HG03097 (cell line): Measurements from ENCODE around the gene CLEC2L.

Source experiments
- ATAC-seq: cut with Tn5 transposase; IDR thresholded peaks from one replicate; pipeline ENCODE4 v1.9.1; 2021; ENCODE audit not compliant: unreplicated experiment, low FRiP score

Gene CLEC2L

DNA sequence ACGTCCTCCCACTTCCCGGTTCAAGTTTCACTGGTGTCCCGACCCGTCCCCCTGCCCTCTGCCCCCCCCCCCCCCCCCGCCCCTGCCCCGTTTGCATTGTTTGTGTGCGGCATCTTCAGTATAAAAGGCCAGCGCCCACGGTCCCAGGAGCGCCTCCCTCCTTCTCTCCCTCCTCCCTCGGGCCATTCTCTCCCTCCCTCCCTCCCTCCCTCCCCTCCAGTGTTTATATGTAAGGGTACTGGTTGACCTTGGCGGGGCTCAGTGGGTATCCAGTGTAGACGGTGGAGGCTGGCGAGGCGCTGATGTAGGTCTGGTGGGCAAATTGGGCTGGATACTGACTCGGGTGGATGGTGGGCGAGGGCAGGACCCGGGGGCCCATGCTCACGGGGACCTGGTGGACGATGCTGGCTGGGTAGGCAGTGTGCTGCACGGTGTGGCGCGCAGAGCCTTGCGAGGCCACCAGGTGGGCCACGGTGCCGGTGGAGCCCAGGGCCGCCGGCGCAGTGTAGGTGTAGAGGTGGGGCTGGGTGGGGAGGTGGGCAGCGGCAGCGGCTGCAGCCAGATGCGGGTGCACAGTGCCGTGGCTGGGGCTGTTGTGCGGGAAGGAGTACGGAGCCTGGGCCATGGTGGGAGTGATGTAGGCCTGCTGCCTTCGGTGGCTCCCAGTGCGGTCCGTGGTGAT is 49.4 kb downstream of the CLEC2L start:
- ATAC-seq, result no peak

DNA sequence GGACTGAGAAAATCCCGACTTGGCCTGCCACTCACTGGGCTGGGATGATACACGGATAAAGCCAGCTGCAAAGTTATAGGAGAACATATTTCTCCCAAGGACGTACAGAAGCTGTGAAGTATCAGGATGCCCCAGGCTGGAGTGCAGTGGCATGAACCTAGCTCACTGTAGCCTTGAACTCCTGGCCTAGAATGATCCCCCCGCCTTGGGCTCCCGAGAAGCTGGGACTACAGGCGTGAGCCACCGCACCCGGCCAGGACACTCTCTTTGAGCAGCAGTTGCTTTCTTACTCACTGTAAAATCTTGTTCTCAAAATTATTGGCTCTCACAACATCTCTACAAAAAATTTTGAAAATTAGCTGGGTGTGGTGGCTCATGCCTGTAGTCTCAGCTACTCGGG is 50.4 kb downstream of the CLEC2L start:
- no peak for ATAC-seq

GRCh38 chr7:139574618-139575337 is 51.3 kb downstream of the CLEC2L start:
- ATAC-seq, result no peak

DNA sequence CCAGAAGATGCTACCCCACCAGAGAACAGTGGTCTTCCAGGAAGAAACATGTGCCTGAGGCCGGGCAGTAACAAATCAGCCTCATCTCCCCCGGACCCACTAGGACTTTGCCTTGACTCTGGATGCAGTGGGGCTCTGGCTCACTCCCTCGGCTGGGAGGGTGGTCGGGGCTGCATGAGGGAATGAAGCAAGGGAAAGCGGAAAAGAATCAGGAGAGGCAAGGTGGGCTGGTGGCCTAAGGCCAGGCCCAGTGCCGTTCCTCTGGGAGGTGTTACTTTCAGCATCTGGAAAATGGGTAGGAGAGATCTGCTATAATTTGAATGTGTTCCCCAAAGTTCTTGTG is 51.8 kb downstream of the CLEC2L start:
- no peak for ATAC-seq

DNA sequence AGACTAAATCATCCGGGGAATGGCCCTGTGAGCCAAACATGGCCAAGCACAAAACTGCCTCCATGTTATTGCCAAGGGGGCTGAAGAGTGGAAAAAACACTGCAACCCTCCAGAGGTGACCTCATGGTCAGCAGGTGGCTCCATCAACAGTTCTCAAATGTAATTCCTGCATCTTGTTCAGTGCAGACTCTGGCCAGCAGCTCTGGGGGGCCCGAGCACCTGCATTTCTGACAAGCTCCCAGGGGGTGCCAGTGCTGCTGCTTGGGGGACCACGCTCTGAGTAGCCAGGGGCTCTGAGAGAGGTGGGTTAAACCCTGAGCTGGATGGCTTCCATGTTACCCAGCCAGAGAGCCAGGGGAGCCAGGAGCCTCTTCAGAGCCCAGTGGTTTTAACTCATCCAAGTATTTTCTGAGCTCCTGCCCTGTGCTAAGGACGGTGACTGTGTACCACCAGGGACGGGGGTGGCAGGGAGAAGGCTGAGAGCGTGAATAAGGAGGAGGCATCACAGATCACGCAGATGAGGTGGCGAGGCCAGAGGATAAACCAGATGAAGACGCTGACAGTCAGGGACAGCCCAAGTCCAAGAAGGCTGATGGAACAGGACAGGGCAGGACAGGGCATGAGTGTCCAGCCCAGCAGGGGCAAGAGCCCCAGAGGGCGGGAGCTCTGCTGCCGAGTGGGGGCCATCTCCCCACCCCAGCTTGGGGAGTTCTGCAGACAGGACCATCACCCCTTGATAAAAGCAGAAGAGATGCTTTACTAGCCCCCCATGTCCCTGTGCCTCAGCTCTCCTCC is 52.9 kb downstream of the CLEC2L start:
- no peak for ATAC-seq

- ATAC-seq, result no peak
Measured at GRCh38 chr7:139580435-139580834, 57.0 kb downstream of the CLEC2L start.

GRCh38 chr7:139582130-139582650 is 58.7 kb downstream of the CLEC2L start:
- no peak for ATAC-seq

DNA sequence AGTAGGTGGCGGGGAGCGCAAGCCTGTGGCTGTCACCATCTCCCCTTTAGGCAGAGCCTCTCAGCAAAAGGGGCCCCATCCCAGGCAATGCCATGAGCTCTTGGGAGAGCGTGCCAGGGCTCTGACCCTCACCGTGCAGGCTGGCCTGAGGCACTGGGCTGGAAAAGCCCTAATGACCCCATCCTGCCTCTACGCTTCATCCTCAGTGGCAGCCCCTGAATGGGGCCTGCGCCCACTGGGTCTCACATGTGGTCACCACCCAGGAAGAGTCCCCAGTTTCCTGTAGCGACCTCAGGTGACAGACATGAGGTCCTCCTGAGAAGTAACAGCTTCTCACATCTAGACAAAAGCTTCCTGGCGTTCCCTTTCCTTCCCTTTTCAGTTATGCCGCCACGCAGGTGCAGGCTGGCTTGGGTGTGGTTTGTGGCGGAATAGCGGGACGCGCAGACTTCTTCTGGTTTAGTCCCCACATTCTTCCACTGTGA is 59.2 kb downstream of the CLEC2L start:
- ATAC-seq, result no peak

GRCh38 chr7:139583826-139584553 is 60.5 kb downstream of the CLEC2L start:
- no peak for ATAC-seq

DNA sequence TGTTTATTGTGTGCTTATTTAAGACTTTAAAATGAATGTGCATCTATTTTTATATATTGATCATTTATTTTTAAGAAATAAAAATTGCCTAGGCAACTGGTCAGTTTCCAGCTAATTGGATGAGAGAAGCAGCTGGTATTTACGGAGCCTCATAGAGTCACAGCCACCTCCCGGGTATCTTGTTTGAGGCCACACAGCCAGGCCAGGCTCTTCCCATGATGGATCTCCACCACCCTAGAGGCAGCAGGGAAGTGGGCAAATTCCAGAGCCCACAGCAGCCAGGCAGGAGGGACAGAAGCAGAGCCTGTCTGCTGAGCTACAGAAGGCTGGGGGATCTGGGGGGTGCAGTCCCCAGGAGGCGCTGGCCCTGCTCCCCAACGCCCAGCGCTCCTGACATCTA is 61.6 kb downstream of the CLEC2L start:
- no peak for ATAC-seq

DNA sequence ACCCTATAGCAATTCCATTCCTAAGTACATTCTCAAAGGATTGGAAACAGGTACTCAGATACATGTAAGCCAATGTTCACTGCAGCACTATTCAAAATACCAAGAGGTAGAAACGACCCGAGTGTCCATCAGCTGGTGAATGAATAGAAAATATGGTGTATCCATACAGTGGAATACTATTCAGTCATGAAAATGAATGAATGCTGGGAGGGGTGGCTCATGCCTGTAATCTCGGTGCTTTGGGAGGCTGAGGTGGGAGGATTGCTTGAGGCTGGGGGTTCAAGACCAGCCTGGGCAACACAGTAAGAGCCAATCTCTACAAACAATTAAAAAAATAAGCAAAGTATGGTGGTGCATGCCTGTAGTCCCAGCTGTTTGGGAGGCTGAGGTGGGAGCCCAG is 62.8 kb downstream of the CLEC2L start:
- no peak for ATAC-seq

GRCh38 chr7:139587535-139587934 is 64.0 kb downstream of the CLEC2L start:
- ATAC-seq, result no peak

- ATAC-seq, result no peak
Measured at GRCh38 chr7:139588632-139589031, 65.1 kb downstream of the CLEC2L start.

GRCh38 chr7:139589474-139589873 is 66.0 kb downstream of the CLEC2L start:
- no peak for ATAC-seq

DNA sequence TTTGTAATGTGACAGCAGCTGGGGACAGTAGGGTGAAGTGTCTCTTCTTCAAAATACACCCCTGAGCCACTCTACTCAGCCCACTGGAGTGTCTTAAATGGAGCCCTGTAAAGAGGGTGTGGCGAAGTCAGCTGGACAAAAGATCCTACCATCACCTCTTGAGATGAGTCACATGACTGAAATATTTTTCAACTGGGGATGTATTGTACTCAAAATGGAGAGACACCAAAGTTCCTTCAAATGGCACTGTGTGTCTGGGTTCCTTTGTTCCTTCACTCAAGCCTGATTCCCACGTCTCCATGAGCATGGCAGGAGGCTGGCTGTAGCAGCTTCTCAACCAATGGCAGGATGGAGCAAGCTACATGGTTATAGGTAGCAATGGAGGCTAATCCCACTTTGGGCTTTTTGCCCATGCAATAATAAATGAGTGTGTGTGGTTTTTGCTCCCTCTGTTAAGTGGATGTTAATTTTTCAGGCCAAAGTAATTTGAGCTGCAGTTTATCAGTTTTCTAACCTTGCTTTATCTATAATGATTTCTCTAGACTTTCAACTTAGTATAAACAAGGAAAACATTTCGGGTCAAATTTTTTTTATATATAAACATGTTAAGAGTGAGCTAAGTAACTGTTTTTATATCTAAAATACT is 68.2 kb downstream of the CLEC2L start:
- ATAC-seq, result no peak

DNA sequence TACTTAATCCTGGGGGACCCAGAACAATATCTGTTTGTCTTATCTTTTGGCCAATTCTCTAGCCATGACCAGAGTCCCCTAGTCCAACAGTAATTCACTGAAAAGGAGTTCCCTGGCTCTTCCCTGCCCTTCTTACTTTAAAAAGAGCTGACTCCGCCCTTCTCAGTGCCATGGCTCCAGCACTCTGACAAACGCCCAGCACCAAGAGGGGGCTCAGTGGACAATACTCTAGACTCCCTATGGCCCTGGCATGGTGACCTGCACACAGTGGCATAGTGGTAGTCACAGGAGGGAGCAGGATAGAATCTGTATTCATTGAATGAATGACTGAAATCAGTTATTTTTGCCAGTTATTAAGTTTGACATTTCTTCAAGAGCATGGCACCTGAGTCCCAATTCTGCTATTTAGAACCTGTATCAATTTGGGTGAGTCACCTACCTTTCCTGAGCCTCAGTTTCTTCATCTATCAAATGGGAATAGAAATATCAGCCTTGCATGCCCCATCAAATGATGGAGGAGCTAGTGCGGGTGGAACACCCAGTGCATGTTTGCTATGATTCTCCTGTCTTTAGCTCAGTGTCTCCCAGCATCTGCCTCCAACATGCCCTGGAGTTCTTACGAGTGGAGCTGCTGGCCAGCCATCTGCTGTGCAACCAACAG is 69.4 kb downstream of the CLEC2L start:
- no peak for ATAC-seq

GRCh38 chr7:139594090-139594489 is 70.6 kb downstream of the CLEC2L start:
- ATAC-seq, result no peak
